ENCODE data around the gene CIPC.

CIPC gene

GRCh38 chr14:77099425-77100167 is 1.5 kb downstream of the CIPC start:
- DNase-seq (ENCODE audit: extremely low spot score, insufficient read length, low read depth) (no peak), FAIRE-seq (no peak)

- peak; percentile 57 for FAIRE-seq
- no peak for DNase-seq (ENCODE audit: extremely low spot score, insufficient read length, low read depth)
Measured at GRCh38 chr14:77100961-77101360, 2.9 kb downstream of the CIPC start.

- FAIRE-seq (no peak), DNase-seq (ENCODE audit: extremely low spot score, insufficient read length, low read depth) (no peak)
Measured at GRCh38 chr14:77102154-77102553, 4.1 kb downstream of the CIPC start.

- DNase-seq (ENCODE audit: extremely low spot score, insufficient read length, low read depth): no peak
- no peak for FAIRE-seq
Measured at GRCh38 chr14:77103475-77103874, 5.4 kb downstream of the CIPC start.

- DNase-seq (ENCODE audit: extremely low spot score, insufficient read length, low read depth): no peak
- FAIRE-seq: no peak
Measured at GRCh38 chr14:77103951-77104350, 5.9 kb downstream of the CIPC start.

- no peak for DNase-seq (ENCODE audit: extremely low spot score, insufficient read length, low read depth)
- no peak for FAIRE-seq
Measured at GRCh38 chr14:77104393-77104792, 6.3 kb downstream of the CIPC start.

GRCh38 chr14:77105145-77105939 is 7.3 kb downstream of the CIPC start:
- DNase-seq (ENCODE audit: extremely low spot score, insufficient read length, low read depth) (no peak), FAIRE-seq (no peak)

GRCh38 chr14:77106666-77107065 is 8.6 kb downstream of the CIPC start:
- DNase-seq (ENCODE audit: extremely low spot score, insufficient read length, low read depth) (no peak), FAIRE-seq (no peak)

GRCh38 chr14:77107228-77107627 is 9.2 kb downstream of the CIPC start:
- FAIRE-seq: no peak
- no peak for DNase-seq (ENCODE audit: extremely low spot score, insufficient read length, low read depth)

- DNase-seq (ENCODE audit: extremely low spot score, insufficient read length, low read depth) (no peak), FAIRE-seq (no peak)
Measured at GRCh38 chr14:77108753-77109152, 10.7 kb downstream of the CIPC start.

- DNase-seq (ENCODE audit: extremely low spot score, insufficient read length, low read depth): no peak
- FAIRE-seq: no peak
Measured at GRCh38 chr14:77109656-77110055, 11.6 kb downstream of the CIPC start.

GRCh38 chr14:77110286-77110685 is 12.2 kb downstream of the CIPC start:
- DNase-seq (ENCODE audit: extremely low spot score, insufficient read length, low read depth): no peak
- FAIRE-seq: no peak

- FAIRE-seq (no peak), DNase-seq (ENCODE audit: extremely low spot score, insufficient read length, low read depth) (no peak)
Measured at GRCh38 chr14:77111021-77111420, 13.0 kb downstream of the CIPC start.

GRCh38 chr14:77113644-77114043 is 15.6 kb downstream of the CIPC start:
- FAIRE-seq (no peak), DNase-seq (ENCODE audit: extremely low spot score, insufficient read length, low read depth) (no peak)

- FAIRE-seq (no peak), DNase-seq (ENCODE audit: extremely low spot score, insufficient read length, low read depth) (no peak)
Measured at GRCh38 chr14:77114609-77115008, 16.6 kb downstream of the CIPC start.

- DNase-seq (ENCODE audit: extremely low spot score, insufficient read length, low read depth) (no peak), FAIRE-seq (no peak)
Measured at GRCh38 chr14:77116172-77116817, 18.2 kb downstream of the CIPC start.

- no peak for DNase-seq (ENCODE audit: extremely low spot score, insufficient read length, low read depth)
Measured at GRCh38 chr14:77119851-77120250, 21.8 kb downstream of the CIPC start.

GRCh38 chr14:77120771-77121743 is 23.0 kb downstream of the CIPC start:
- peak; percentile 100 for FAIRE-seq
- peak; percentile 54 for DNase-seq (ENCODE audit: extremely low spot score, insufficient read length, low read depth)

More at GRCh38 chr14:77119851-77120250, 21.8 kb downstream of the CIPC start:
- no peak for FAIRE-seq

GRCh38 chr14:77122526-77123125 is 24.6 kb downstream of the CIPC start:
- no peak for DNase-seq (ENCODE audit: extremely low spot score, insufficient read length, low read depth)
- no peak for FAIRE-seq

All from GM18507 (cell line).